WTC11 (cell line): Measurements from ENCODE around the gene HS6ST1. TPM values are rescaled to one million over a fixed set of nuclear protein-coding genes. Genes with fewer than 3 reads are reported as not detected.

Source experiments
- ATAC-seq: fragments of 200-7000 bp; cut with Tn5 transposase; 2 replicates; pipeline ENCODE4 v1.10.0; 2021; ENCODE audit warnings: mild to moderate bottlenecking, moderate library complexity
- CTCF ChIA-PET: fragments of 300-600 bp; sonication (Branson Sonifier 250); formaldehyde crosslinking; loops from one replicate; lab custom pipeline; 2021; ENCODE audit warnings: antibody characterized with exemption; lab: Charles Lee
- POLR2A ChIA-PET: fragments of 350-600 bp; sonication (Branson Sonifier 250); formaldehyde crosslinking; loops from one replicate; lab custom pipeline; 2021; ENCODE audit warnings: antibody characterized with exemption; lab: Charles Lee
- DNase-seq: peaks from one replicate; pipeline ENCODE4 v3.0.0; 2021; ENCODE audit warnings: low spot score
- H3K27ac Mint-ChIP-seq: 2 replicates; pipeline ENCODE4 v1.8.0; 2021; ENCODE audit warnings: mixed read lengths
- H3K27me3 Mint-ChIP-seq: 2 replicates; pipeline ENCODE4 v1.8.0; 2021; ENCODE audit warnings: low read depth, mild to moderate bottlenecking, moderate library complexity, mixed read lengths
- H3K36me3 Mint-ChIP-seq: 2 replicates; pipeline ENCODE4 v1.8.0; 2021; ENCODE audit warnings: mixed read lengths
- H3K4me1 Mint-ChIP-seq: 2 replicates; pipeline ENCODE4 v1.8.0; 2022; ENCODE audit warnings: mixed read lengths
- H3K4me3 Mint-ChIP-seq: 2 replicates; pipeline ENCODE4 v1.8.0; 2021; ENCODE audit warnings: mild to moderate bottlenecking, moderate library complexity, mixed read lengths
- H3K9me3 Mint-ChIP-seq: 2 replicates; pipeline ENCODE4 v1.8.0; 2021; ENCODE audit warnings: mixed read lengths
- AR ChIP-seq: fragments of 250-450 bp; sonication (Bioruptor Pico); IDR thresholded peaks from 2 replicates; pipeline ENCODE4 v1.9.0; 2021; ENCODE audit warnings: mild to moderate bottlenecking
- ATF1 ChIP-seq: sonication (generic); formaldehyde crosslinking; IDR thresholded peaks from 2 replicates; pipeline ENCODE4 v1.8.1; 2023; ENCODE audit warnings: mild to moderate bottlenecking, moderate library complexity, missing genetic modification reagents
- CBFB ChIP-seq: sonication (generic); formaldehyde crosslinking; IDR thresholded peaks from 2 replicates; pipeline ENCODE4 v1.8.1; 2022; ENCODE audit warnings: mild to moderate bottlenecking, low read depth, missing genetic modification reagents
- CREB1 ChIP-seq: sonication (generic); formaldehyde crosslinking; IDR thresholded peaks from 2 replicates; pipeline ENCODE4 v1.8.0; 2023; ENCODE audit warnings: mild to moderate bottlenecking, missing genetic modification reagents
- ETV6 ChIP-seq: sonication (generic); formaldehyde crosslinking; IDR thresholded peaks from 2 replicates; pipeline ENCODE4 v1.8.1; 2022; ENCODE audit warnings: mild to moderate bottlenecking, missing genetic modification reagents
- FOXP1 ChIP-seq: sonication (generic); formaldehyde crosslinking; IDR thresholded peaks from 2 replicates; pipeline ENCODE4 v1.8.0; 2022; ENCODE audit warnings: missing genetic modification reagents, mild to moderate bottlenecking, moderate library complexity, borderline replicate concordance
- NFE2L1 ChIP-seq: sonication (generic); formaldehyde crosslinking; IDR thresholded peaks from 2 replicates; pipeline ENCODE4 v1.8.1; 2023; ENCODE audit warnings: missing genetic modification reagents
- NFYB ChIP-seq: sonication (generic); formaldehyde crosslinking; conservative IDR thresholded peaks from 2 replicates; pipeline ENCODE4 v1.8.0; 2022; ENCODE audit warnings: low read depth, missing genetic modification reagents
- ZNF512 ChIP-seq: sonication (generic); formaldehyde crosslinking; IDR thresholded peaks from 2 replicates; pipeline ENCODE4 v1.8.1; 2022; ENCODE audit warnings: missing genetic modification reagents, borderline replicate concordance
- ZNF532 ChIP-seq: fragments of 250-450 bp; sonication (Bioruptor Pico); IDR thresholded peaks from 2 replicates; pipeline ENCODE4 v1.9.0; 2021; ENCODE audit warnings: mild to moderate bottlenecking, borderline replicate concordance
- total RNA-seq: library from RNA; stranded (reverse); gene quantifications from 3 replicates; pipeline ENCODE4 v1.2.3, GENCODE V29; 2021
- TF ChIP-seq, protein P1 (sequence below): sonication (generic); formaldehyde crosslinking; IDR thresholded peaks from 2 replicates; pipeline ENCODE4 v1.8.1; 2023; ENCODE audit warnings: mild to moderate bottlenecking, missing genetic modification reagents, moderate library complexity
- TF ChIP-seq, protein P2 (sequence below): sonication (generic); formaldehyde crosslinking; IDR thresholded peaks from 2 replicates; pipeline ENCODE4 v1.8.0; 2023; ENCODE audit warnings: mild to moderate bottlenecking, missing genetic modification reagents
- TF ChIP-seq, protein P3 (sequence below): sonication (generic); formaldehyde crosslinking; IDR thresholded peaks from 2 replicates; pipeline ENCODE4 v1.8.0; 2023; ENCODE audit warnings: missing genetic modification reagents, mild to moderate bottlenecking, borderline replicate concordance

HS6ST1 gene
- total RNA-seq, 1 experiment from 2014 or later, result 55.5 TPM

DNA sequence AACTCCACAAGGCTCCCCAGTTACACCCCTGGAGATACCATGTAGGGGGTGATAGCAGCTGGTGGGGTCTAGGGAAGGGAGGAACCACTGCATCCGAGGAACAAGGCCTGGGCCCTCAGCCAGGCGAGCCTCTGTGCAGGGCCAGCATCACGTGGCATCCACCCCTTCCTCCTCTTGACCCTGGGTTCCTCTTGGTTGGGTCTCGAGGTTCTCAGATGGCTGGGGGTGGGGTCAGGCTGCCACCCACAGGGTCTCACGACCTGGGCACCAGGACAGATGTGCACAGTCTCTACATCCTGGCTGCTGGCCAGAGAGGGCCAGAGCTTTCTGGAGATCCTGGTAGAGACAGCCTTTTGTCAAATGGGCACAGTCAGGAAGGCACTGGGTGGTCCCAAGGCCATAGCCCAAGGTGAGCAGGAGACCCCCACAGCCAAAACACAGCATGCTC lies 10.4 kb downstream of the HS6ST1 start (continued):
- TF ChIP-seq ZNF512, result no peak
- TF ChIP-seq ATF1, result no peak
- no peak for TF ChIP-seq NFE2L1 (CRISPR knock-in tag)
- no peak for TF ChIP-seq ETV6 (CRISPR knock-in tag)
- TF ChIP-seq CREB1 (CRISPR knock-in tag), result no peak
- no peak for TF ChIP-seq ZNF532 (CRISPR knock-in tag)
- TF ChIP-seq NFYB (CRISPR knock-in tag), result no peak
- no peak for TF ChIP-seq FOXP1 (CRISPR knock-in tag)

- POLR2A ChIA-PET, result no interaction called here
- CTCF ChIA-PET, result interaction anchor here (1.8 kb wide), 1 partner anchor 8 kb away, joined by 5 read pairs; no protein-coding TSS in a partner anchor
- Mint-ChIP-seq H3K9me3 (no peaks in the 10 kb centered on the region), H3K27me3 (no peaks in the 10 kb centered on the region), H3K27ac (peak overlapping the region; percentile 78), H3K36me3 (no peaks in the 10 kb centered on the region), H3K4me1 (peaks cover 53% of the 10 kb centered on the region), H3K4me3 (no peak overlapping the region)
- DNase-seq (peak; percentile 4), ATAC-seq (no peak)
- TF ChIP-seq, protein P1, sequence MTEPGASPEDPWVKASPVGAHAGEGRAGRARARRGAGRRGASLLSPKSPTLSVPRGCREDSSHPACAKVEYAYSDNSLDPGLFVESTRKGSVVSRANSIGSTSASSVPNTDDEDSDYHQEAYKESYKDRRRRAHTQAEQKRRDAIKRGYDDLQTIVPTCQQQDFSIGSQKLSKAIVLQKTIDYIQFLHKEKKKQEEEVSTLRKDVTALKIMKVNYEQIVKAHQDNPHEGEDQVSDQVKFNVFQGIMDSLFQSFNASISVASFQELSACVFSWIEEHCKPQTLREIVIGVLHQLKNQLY (CRISPR knock-in tag), result no peak
- TF ChIP-seq AR (CRISPR knock-in tag), result no peak
- TF ChIP-seq, protein P2, sequence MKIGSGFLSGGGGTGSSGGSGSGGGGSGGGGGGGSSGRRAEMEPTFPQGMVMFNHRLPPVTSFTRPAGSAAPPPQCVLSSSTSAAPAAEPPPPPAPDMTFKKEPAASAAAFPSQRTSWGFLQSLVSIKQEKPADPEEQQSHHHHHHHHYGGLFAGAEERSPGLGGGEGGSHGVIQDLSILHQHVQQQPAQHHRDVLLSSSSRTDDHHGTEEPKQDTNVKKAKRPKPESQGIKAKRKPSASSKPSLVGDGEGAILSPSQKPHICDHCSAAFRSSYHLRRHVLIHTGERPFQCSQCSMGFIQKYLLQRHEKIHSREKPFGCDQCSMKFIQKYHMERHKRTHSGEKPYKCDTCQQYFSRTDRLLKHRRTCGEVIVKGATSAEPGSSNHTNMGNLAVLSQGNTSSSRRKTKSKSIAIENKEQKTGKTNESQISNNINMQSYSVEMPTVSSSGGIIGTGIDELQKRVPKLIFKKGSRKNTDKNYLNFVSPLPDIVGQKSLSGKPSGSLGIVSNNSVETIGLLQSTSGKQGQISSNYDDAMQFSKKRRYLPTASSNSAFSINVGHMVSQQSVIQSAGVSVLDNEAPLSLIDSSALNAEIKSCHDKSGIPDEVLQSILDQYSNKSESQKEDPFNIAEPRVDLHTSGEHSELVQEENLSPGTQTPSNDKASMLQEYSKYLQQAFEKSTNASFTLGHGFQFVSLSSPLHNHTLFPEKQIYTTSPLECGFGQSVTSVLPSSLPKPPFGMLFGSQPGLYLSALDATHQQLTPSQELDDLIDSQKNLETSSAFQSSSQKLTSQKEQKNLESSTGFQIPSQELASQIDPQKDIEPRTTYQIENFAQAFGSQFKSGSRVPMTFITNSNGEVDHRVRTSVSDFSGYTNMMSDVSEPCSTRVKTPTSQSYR (CRISPR knock-in tag), result no peak
- TF ChIP-seq FOXP1 (CRISPR knock-in tag), result no peak
- TF ChIP-seq, protein P3, sequence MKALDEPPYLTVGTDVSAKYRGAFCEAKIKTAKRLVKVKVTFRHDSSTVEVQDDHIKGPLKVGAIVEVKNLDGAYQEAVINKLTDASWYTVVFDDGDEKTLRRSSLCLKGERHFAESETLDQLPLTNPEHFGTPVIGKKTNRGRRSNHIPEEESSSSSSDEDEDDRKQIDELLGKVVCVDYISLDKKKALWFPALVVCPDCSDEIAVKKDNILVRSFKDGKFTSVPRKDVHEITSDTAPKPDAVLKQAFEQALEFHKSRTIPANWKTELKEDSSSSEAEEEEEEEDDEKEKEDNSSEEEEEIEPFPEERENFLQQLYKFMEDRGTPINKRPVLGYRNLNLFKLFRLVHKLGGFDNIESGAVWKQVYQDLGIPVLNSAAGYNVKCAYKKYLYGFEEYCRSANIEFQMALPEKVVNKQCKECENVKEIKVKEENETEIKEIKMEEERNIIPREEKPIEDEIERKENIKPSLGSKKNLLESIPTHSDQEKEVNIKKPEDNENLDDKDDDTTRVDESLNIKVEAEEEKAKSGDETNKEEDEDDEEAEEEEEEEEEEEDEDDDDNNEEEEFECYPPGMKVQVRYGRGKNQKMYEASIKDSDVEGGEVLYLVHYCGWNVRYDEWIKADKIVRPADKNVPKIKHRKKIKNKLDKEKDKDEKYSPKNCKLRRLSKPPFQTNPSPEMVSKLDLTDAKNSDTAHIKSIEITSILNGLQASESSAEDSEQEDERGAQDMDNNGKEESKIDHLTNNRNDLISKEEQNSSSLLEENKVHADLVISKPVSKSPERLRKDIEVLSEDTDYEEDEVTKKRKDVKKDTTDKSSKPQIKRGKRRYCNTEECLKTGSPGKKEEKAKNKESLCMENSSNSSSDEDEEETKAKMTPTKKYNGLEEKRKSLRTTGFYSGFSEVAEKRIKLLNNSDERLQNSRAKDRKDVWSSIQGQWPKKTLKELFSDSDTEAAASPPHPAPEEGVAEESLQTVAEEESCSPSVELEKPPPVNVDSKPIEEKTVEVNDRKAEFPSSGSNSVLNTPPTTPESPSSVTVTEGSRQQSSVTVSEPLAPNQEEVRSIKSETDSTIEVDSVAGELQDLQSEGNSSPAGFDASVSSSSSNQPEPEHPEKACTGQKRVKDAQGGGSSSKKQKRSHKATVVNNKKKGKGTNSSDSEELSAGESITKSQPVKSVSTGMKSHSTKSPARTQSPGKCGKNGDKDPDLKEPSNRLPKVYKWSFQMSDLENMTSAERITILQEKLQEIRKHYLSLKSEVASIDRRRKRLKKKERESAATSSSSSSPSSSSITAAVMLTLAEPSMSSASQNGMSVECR (CRISPR knock-in tag), result no peak
- no peak for TF ChIP-seq CBFB (CRISPR knock-in tag)
- TF ChIP-seq ZNF512, result no peak
Observed at GRCh38 chr2:128307595-128307994, 11.1 kb downstream of the HS6ST1 start.
